ENCODE measurements around the gene TTLL9. TPM values are rescaled to one million over a fixed set of nuclear protein-coding genes. Genes with fewer than 3 reads are reported as not detected.

TTLL9 gene
- total and polyA plus RNA-seq, 2 of the 13 experiments (the other 11 are each of a cell fraction or from before 2014, with no cell fraction given), result not detected

- TF ChIP-seq FOXM1 (CRISPR knock-in tag; IDR thresholded peaks at IDR 0.05) (0 out of 2 replicates have a peak, but pooled peaks have one; percentile 55), KLF12 (CRISPR knock-in tag; IDR thresholded peaks at IDR 0.05; ENCODE audit: borderline replicate concordance) (peak; percentile 65; the same call in 1 of the 2 replicates), YY1 (IDR thresholded peaks at IDR 0.05; ENCODE audit: insufficient read depth, insufficient replicate concordance, low read depth, low read length) (peak; percentile 55), XRCC5 (optimal IDR thresholded peaks at IDR 0.05; ENCODE audit: low read length) (peak; percentile 95), MYC (CRISPR knock-in tag; IDR thresholded peaks at IDR 0.05; ENCODE audit: borderline replicate concordance) (peak; percentile 61; the same call in 1 of the 2 replicates), MIER2 (CRISPR knock-in tag; IDR thresholded peaks at IDR 0.05) (peak; percentile 26; the same call in 1 of the 2 replicates), DR1 (CRISPR knock-in tag; IDR thresholded peaks at IDR 0.05) (0 out of 2 replicates have a peak, but pooled peaks have one; percentile 29), TCF12 (IDR thresholded peaks at IDR 0.05) (no peak), TCF12 (CRISPR knock-in tag; IDR thresholded peaks at IDR 0.05) (no peak), KLF6 (CRISPR knock-in tag; IDR thresholded peaks at IDR 0.05) (peak; percentile 62; the same call in 1 of the 2 replicates), RFX5 (IDR thresholded peaks at IDR 0.05; ENCODE audit: low read depth, low read length) (0 out of 2 replicates have a peak, but pooled peaks have one; percentile 29), NFE2L1 (CRISPR knock-in tag; IDR thresholded peaks at IDR 0.05; ENCODE audit: borderline replicate concordance) (no peak), EED (CRISPR knock-in tag; IDR thresholded peaks at IDR 0.05) (0 out of 2 replicates have a peak, but pooled peaks have one; percentile 72), SOX6 (IDR thresholded peaks at IDR 0.05) (no peak), SOX6 (CRISPR knock-in tag; IDR thresholded peaks at IDR 0.05) (peak; percentile 38; the same call in 1 of the 2 replicates), TOPORS (CRISPR knock-in tag; IDR thresholded peaks at IDR 0.05) (0 out of 2 replicates have a peak, but pooled peaks have one; percentile 43), MEIS1 (CRISPR knock-in tag; IDR thresholded peaks at IDR 0.05; ENCODE audit: borderline replicate concordance) (peak; percentile 73; the same call in 1 of the 2 replicates), ZNF558 (CRISPR knock-in tag; IDR thresholded peaks at IDR 0.05; ENCODE audit: borderline replicate concordance) (no peak), ZNF550 (CRISPR knock-in tag; IDR thresholded peaks at IDR 0.05; ENCODE audit: borderline replicate concordance) (peak; percentile 84; the same call in 1 of the 2 replicates), MED8 (CRISPR knock-in tag; IDR thresholded peaks at IDR 0.05; ENCODE audit: insufficient replicate concordance) (peak; percentile 41), DNMT1 (CRISPR knock-in tag; IDR thresholded peaks at IDR 0.05) (no peak), TFDP1 (CRISPR knock-in tag; IDR thresholded peaks at IDR 0.05; ENCODE audit: borderline replicate concordance) (peak; percentile 42), CBFB (CRISPR knock-in tag; IDR thresholded peaks at IDR 0.05) (0 out of 2 replicates have a peak, but pooled peaks have one; percentile 67), AKAP8 (CRISPR knock-in tag; IDR thresholded peaks at IDR 0.05) (peak; percentile 55; the same call in 1 of the 2 replicates), THAP11 (CRISPR knock-in tag; IDR thresholded peaks at IDR 0.05) (peak; percentile 52; the same call in 1 of the 2 replicates)
- TF ChIP-seq, protein P1, sequence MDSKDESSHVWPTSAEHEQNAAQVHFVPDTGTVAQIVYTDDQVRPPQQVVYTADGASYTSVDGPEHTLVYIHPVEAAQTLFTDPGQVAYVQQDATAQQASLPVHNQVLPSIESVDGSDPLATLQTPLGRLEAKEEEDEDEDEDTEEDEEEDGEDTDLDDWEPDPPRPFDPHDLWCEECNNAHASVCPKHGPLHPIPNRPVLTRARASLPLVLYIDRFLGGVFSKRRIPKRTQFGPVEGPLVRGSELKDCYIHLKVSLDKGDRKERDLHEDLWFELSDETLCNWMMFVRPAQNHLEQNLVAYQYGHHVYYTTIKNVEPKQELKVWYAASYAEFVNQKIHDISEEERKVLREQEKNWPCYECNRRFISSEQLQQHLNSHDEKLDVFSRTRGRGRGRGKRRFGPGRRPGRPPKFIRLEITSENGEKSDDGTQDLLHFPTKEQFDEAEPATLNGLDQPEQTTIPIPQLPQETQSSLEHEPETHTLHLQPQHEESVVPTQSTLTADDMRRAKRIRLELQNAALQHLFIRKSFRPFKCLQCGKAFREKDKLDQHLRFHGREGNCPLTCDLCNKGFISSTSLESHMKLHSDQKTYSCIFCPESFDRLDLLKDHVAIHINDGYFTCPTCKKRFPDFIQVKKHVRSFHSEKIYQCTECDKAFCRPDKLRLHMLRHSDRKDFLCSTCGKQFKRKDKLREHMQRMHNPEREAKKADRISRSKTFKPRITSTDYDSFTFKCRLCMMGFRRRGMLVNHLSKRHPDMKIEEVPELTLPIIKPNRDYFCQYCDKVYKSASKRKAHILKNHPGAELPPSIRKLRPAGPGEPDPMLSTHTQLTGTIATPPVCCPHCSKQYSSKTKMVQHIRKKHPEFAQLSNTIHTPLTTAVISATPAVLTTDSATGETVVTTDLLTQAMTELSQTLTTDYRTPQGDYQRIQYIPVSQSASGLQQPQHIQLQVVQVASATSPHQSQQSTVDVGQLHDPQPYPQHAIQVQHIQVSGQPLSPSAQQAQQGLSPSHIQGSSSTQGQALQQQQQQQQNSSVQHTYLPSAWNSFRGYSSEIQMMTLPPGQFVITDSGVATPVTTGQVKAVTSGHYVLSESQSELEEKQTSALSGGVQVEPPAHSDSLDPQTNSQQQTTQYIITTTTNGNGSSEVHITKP (CRISPR knock-in tag; IDR thresholded peaks at IDR 0.05; ENCODE audit: low read depth), result 0 out of 2 replicates have a peak, but pooled peaks have one; percentile 19
Observed at GRCh38 chr20:31822421-31823330, 47.8 kb upstream of the TTLL9 start (continued).

Data from HepG2 (cell line).